ENCODE results near the gene CRKL.
"Not testable (repeated sequence)": the region's sequence is repeated elsewhere in the genome, so short reads cannot be mapped to it uniquely, and the experiment has no call there.

Gene CRKL

DNA sequence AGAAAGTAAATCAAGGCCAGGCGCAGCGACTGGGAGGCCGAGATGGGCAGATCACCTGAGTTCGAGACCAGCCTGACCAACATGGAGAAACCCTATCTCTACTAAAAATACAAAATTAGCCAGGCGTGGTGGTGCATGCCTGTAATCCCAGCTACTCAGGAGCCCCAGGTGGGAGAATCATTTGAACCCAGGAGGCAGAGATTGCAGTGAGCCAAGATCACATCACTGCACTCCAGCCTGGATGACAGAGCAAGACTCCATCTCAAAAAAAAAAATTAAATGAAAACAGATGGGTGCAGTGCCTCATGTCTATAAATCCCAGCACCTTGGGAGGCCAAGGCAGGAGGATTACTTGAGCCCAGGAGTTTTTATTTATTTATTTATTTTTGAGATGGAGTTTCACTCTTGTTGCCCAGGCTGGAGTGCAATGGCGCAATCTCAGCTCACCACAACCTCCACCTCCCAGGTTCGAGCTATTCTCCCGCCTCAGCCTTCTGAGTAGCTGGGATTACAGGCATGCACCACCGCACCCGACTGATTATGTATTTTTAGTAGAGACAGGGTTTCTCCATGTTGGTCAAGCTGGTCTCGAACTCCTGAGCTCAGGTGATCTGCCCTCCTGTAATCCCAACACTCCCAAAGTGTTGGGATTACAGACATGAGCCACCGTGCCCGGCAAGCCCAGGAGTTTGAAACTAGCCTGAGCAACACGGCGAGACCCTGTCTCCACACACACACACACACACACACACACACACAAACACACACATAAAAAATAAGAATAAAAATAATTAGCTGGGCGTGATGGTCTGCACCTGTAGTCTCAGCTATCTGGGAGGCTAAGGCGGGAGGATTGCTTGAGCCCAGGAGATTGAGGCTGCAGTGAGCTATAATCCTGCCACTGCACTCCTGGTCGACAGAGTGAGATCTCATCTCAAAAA, 15.8 kb upstream of the CRKL start:
- not testable (repeated sequence) for H3K27ac ChIP-seq (ENCODE audit: insufficient read depth, low read depth, low read length, poor library complexity, severe bottlenecking); H3K36me3 ChIP-seq (ENCODE audit: control insufficient read depth, insufficient read depth, low read length); H3K4me3 ChIP-seq (ENCODE audit: insufficient read depth, low read depth, low read length); H3K9me3 ChIP-seq (ENCODE audit: control insufficient read depth, low read length); H3K4me1 ChIP-seq (ENCODE audit: control insufficient read depth, insufficient read depth, low read length); H3K27me3 ChIP-seq (ENCODE audit: control insufficient read depth, insufficient read depth, low read length, poor library complexity, severe bottlenecking)
- WGBS, 2 experiments, result 83 to 89% methylated on average over 12 to 18 of the region's 18 CpGs

DNA sequence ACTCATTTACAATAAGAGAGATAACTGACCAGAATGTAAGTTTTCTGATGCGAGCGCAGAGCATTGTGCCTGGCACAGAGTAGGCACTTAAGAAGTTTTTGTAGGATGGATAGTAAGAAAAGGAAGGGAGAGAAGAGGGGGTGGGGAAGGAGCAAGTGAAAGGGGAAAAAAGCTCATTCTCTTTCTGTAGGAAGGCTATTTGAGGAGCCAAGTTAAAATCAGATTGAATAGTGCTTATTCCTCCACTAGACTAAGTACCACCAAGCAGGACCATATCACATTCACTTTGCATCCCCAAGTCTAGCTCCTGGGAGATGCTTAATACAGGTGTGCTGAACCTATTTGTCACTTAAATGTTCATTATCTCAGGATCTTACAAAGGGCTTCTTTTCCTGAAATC, 14.1 kb upstream of the CRKL start:
- no peaks in the 10 kb centered on the region for H3K4me1 ChIP-seq (ENCODE audit: control insufficient read depth, insufficient read depth, low read length)
- H3K36me3 ChIP-seq (ENCODE audit: control insufficient read depth, insufficient read depth, low read length), result no peaks in the 10 kb centered on the region
- H3K27me3 ChIP-seq (ENCODE audit: control insufficient read depth, insufficient read depth, low read length, poor library complexity, severe bottlenecking), result no peaks in the 10 kb centered on the region
- no peak overlapping the region for H3K27ac ChIP-seq (ENCODE audit: insufficient read depth, low read depth, low read length, poor library complexity, severe bottlenecking)
- 96 to 98% methylated on average over 2 of the region's 2 CpGs for WGBS, 2 experiments
- no peak overlapping the region for H3K4me3 ChIP-seq (ENCODE audit: insufficient read depth, low read depth, low read length)
- no peaks in the 10 kb centered on the region for H3K9me3 ChIP-seq (ENCODE audit: control insufficient read depth, low read length)

DNA sequence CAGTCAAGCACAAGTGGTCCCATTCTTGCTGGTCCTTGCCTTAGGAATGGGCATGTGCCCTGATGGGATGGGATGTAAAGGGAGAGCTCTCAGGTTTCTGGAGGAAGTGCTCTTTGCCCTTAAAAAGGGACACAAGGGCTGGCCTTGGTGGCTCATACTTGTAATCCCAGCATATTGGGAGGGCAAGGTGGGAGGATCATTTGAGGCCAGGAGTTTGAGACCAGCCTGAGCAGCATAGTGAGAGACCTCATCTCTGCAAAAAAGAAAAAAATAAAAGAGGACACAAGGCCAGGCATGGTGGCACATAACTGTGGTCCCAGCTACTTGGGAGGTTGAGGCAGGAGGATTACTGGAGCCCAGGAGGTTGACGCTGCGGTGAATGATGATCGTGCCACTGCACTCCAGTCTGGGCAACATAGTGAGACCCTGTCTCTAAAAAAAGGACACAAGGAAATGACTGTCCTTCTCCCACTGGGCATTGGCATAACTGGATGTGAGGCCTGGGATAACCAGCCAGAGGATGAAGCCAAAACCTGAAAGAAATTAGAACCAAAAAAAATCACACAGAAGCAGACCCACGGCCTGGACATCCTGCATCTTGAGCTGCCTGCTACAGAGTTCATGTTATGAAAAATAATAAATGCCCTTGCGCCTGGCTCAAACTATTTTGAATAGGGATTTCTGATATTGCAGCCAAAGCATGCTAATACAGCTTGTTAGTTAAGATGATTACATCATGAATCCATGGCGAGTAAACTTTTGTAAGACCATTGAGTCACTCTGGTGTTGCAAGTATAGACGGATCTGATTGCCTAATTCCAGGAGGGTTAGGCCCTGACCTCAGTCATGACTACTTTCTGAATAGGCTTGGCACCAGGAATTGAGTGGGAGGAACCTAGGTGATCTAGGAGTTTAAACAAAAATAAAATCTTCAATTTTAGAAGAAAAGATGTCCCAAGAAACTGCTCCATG, 12.9 kb upstream of the CRKL start:
- no peak overlapping the region for H3K4me3 ChIP-seq (ENCODE audit: insufficient read depth, low read depth, low read length)
- no peaks in the 10 kb centered on the region for H3K36me3 ChIP-seq (ENCODE audit: control insufficient read depth, insufficient read depth, low read length)
- H3K9me3 ChIP-seq (ENCODE audit: control insufficient read depth, low read length), result no peaks in the 10 kb centered on the region
- 91 to 94% methylated on average over 7 of the region's 7 CpGs for WGBS, 2 experiments
- H3K27me3 ChIP-seq (ENCODE audit: control insufficient read depth, insufficient read depth, low read length, poor library complexity, severe bottlenecking), result no peaks in the 10 kb centered on the region
- H3K27ac ChIP-seq (ENCODE audit: insufficient read depth, low read depth, low read length, poor library complexity, severe bottlenecking), result no peak overlapping the region
- no peaks in the 10 kb centered on the region for H3K4me1 ChIP-seq (ENCODE audit: control insufficient read depth, insufficient read depth, low read length)

DNA sequence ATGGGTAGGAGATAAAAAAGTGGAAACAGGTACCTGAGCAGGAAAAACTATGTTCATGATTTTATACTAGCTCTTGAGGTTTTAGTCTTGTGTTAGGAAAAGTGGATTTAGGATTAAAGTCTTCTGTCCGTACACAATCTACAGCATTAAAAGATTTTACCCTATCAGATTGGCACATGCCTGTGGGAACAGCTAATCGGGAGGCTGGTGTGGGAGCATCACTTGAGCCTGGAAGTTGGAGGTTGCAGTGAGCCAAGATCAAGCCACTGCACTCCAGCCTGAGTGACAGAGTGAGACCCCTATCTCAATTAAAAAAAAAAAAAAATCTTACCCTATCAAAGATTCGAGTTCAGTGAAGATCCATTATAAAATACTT, 12.2 kb upstream of the CRKL start:
- WGBS, 2 experiments, result 70 to 78% methylated on average over 2 to 3 of the region's 3 CpGs
- Histone ChIP-seq H3K27me3 (ENCODE audit: control insufficient read depth, insufficient read depth, low read length, poor library complexity, severe bottlenecking) (no peaks in the 10 kb centered on the region), H3K36me3 (ENCODE audit: control insufficient read depth, insufficient read depth, low read length) (no peaks in the 10 kb centered on the region), H3K9me3 (ENCODE audit: control insufficient read depth, low read length) (no peaks in the 10 kb centered on the region), H3K27ac (ENCODE audit: insufficient read depth, low read depth, low read length, poor library complexity, severe bottlenecking) (no peak overlapping the region), H3K4me3 (ENCODE audit: insufficient read depth, low read depth, low read length) (no peak overlapping the region), H3K4me1 (ENCODE audit: control insufficient read depth, insufficient read depth, low read length) (no peaks in the 10 kb centered on the region)

DNA sequence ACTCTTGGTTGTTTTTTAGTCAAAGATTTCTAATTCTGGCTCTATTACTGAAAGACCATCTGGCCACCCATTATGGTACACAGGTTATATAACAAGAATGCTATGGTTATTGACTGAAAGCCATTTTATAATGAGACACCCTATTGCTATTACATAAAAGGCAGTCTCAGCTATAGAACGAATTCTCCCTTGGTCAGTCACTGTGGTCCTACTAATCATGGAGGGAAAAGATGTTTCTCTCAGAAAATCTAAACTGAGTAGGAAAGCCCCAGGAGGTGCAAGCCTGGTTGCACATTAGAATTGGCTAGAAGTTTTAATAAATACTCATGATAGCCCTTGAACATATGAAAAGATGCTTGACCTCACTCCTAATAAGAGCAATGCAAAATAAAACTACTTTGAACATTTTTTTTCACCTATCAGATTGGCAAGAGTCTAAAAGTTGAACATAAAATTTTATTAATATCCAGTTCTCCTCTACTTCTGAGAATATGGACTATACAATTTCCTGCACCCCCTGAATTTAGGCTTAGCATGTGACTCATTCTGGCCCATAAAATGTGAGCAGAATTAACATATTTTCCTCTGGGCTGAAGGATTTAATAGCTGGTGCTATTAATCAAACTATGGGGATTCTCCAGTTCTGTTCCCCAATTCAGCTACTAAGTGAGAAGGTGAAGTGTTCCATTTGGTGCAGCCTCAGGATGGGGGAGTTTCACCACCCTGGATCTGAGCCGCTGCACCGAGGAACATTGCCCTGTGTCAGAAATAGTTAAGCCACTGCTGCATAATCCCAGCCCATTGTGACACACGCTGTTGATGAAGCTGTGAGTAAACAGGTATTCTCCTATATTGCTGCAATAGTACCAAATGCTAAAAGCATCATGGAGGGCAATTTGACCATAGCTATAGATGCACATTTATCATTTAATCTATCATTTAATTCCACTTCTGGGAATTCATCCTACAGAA, 11.5 kb upstream of the CRKL start:
- WGBS, 2 experiments, result 77 to 83% methylated on average over 4 of the region's 4 CpGs
- Histone ChIP-seq H3K27ac (ENCODE audit: insufficient read depth, low read depth, low read length, poor library complexity, severe bottlenecking) (no peak overlapping the region), H3K36me3 (ENCODE audit: control insufficient read depth, insufficient read depth, low read length) (no peaks in the 10 kb centered on the region), H3K27me3 (ENCODE audit: control insufficient read depth, insufficient read depth, low read length, poor library complexity, severe bottlenecking) (no peaks in the 10 kb centered on the region), H3K9me3 (ENCODE audit: control insufficient read depth, low read length) (no peaks in the 10 kb centered on the region), H3K4me3 (ENCODE audit: insufficient read depth, low read depth, low read length) (no peak overlapping the region), H3K4me1 (ENCODE audit: control insufficient read depth, insufficient read depth, low read length) (no peaks in the 10 kb centered on the region)

DNA sequence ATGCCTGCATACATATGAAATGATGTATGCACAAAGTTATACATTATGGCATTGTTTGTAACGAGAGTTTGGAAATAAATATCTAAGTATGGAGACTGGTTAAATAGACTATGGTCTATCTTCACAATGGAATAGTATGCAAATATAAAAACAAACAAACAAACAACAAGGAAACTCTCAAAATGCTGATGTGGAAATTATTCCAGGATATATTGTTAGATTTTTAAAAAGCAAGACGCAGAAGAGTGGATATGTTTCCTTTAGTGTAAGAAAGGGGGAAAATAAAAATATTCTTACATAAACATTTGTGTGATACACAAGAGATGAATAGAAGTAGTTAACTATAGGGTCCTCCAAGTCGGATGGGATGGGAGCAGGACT, 10.8 kb upstream of the CRKL start:
- H3K9me3 ChIP-seq (ENCODE audit: control insufficient read depth, low read length), result no peaks in the 10 kb centered on the region
- H3K4me3 ChIP-seq (ENCODE audit: insufficient read depth, low read depth, low read length), result no peak overlapping the region
- no peaks in the 10 kb centered on the region for H3K36me3 ChIP-seq (ENCODE audit: control insufficient read depth, insufficient read depth, low read length)
- H3K27me3 ChIP-seq (ENCODE audit: control insufficient read depth, insufficient read depth, low read length, poor library complexity, severe bottlenecking), result no peaks in the 10 kb centered on the region
- WGBS, 2 experiments, result 100% methylated on average over 1 of the region's 3 CpGs; no CpG with 5 or more reads in 1 of the 2 experiments
- H3K27ac ChIP-seq (ENCODE audit: insufficient read depth, low read depth, low read length, poor library complexity, severe bottlenecking), result no peak overlapping the region
- no peaks in the 10 kb centered on the region for H3K4me1 ChIP-seq (ENCODE audit: control insufficient read depth, insufficient read depth, low read length)

DNA sequence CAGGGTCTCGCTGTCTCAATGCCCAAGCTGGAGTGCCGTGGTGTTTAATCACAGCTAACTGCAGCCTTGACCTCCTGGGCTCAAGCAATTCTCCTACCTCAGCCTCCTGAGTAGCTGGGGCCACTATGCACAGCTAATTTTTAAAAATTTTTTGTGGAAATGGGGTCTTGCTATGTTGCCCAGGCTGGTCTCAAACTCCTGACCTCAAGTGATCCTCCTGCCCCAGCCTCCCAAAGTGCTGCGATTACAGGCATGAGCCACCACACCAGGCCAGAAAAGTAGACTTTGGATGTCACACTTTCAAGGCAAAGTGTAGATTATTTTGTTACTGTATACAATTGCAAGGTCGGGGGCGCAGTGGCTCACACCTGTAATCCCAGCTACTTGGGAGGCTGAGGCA, 8.5 kb upstream of the CRKL start:
- H3K27me3 ChIP-seq (ENCODE audit: control insufficient read depth, insufficient read depth, low read length, poor library complexity, severe bottlenecking); H3K9me3 ChIP-seq (ENCODE audit: control insufficient read depth, low read length); H3K4me1 ChIP-seq (ENCODE audit: control insufficient read depth, insufficient read depth, low read length); H3K27ac ChIP-seq (ENCODE audit: insufficient read depth, low read depth, low read length, poor library complexity, severe bottlenecking); H3K36me3 ChIP-seq (ENCODE audit: control insufficient read depth, insufficient read depth, low read length); H3K4me3 ChIP-seq (ENCODE audit: insufficient read depth, low read depth, low read length): not testable (repeated sequence)
- WGBS, 2 experiments, result 93 to 94% methylated on average over 5 of the region's 5 CpGs

DNA sequence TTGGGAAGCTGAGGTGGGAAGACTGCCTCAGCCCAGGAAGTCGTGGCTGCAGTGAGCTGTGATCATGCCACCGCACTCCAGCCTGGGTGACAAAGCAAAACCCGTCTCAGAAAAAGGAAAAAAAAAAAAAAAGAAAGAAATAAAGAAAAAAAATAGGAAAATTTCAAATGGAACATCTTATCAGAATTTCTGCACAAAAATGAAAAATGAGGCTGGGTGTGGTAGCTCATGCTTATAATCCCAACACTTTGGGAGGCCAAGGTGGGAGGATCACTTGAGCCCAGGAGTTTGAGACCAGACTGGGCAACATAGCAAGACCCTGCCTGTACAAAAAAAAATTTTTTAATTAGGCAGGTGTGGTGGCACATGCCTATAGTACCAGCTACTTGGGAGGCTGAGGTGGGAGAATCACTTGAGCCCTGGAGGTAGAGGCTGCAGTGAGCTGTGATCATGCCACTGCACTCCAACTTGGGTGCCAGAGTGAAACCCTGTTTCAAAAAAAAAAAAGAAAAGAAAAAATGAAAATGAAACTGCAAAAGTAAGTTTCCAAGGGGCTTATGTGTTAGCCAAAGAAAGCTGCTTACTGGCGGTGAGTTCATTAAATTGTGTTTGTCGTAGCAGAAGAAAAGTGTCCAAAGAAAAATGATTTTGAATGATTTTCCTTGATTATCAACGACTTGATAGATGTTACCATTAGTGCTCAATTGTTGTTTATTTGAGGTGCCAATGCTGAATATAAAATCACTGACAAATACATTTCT, 7.5 kb upstream of the CRKL start:
- 87 to 89% methylated on average over 6 of the region's 6 CpGs for WGBS, 2 experiments
- H3K9me3 ChIP-seq (ENCODE audit: control insufficient read depth, low read length), result no peaks in the 10 kb centered on the region
- H3K4me3 ChIP-seq (ENCODE audit: insufficient read depth, low read depth, low read length), result no peak overlapping the region
- H3K4me1 ChIP-seq (ENCODE audit: control insufficient read depth, insufficient read depth, low read length), result no peaks in the 10 kb centered on the region
- H3K36me3 ChIP-seq (ENCODE audit: control insufficient read depth, insufficient read depth, low read length), result no peaks in the 10 kb centered on the region
- no peaks in the 10 kb centered on the region for H3K27me3 ChIP-seq (ENCODE audit: control insufficient read depth, insufficient read depth, low read length, poor library complexity, severe bottlenecking)
- no peak overlapping the region for H3K27ac ChIP-seq (ENCODE audit: insufficient read depth, low read depth, low read length, poor library complexity, severe bottlenecking)

DNA sequence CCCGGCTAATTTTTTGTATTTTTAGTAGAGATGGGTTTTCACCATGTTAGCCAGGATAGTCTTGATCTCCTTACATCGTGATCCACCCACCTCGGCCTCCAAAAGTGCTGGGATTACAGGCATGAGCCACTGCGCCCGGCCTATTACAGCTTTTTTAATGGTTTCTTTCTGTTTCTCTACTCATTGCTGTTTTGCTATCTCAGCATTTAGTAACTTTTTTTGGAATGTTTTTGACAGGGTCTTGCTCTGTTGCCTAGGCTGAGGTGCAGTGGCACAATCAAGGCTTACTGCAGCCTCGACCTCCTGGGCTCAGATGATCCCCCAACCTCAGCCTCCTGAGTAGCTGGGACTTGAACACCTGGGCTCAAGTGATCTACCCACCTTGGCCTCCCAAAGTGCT, 4.7 kb upstream of the CRKL start:
- Histone ChIP-seq H3K4me3 (ENCODE audit: insufficient read depth, low read depth, low read length) (no peak overlapping the region), H3K27ac (ENCODE audit: insufficient read depth, low read depth, low read length, poor library complexity, severe bottlenecking) (no peak overlapping the region), H3K4me1 (ENCODE audit: control insufficient read depth, insufficient read depth, low read length) (no peaks in the 10 kb centered on the region), H3K9me3 (ENCODE audit: control insufficient read depth, low read length) (no peaks in the 10 kb centered on the region), H3K36me3 (ENCODE audit: control insufficient read depth, insufficient read depth, low read length) (no peaks in the 10 kb centered on the region), H3K27me3 (ENCODE audit: control insufficient read depth, insufficient read depth, low read length, poor library complexity, severe bottlenecking) (no peaks in the 10 kb centered on the region)
- WGBS, 2 experiments, result 89 to 94% methylated on average over 6 of the region's 6 CpGs

All from ectodermal cell (in vitro differentiated cells).